GM19328 (cell line): ENCODE data around the gene RGS4.

ENCODE experiments used
- ATAC-seq: cut with Tn5 transposase; IDR thresholded peaks from one replicate; pipeline ENCODE4 v1.9.1; 2021; ENCODE audit warnings: mild to moderate bottlenecking, moderate library complexity; ENCODE audit not compliant: unreplicated experiment

Gene RGS4

GRCh38 chr1:163094589-163094988, 25.4 kb downstream of the RGS4 start:
- no peak for ATAC-seq

DNA sequence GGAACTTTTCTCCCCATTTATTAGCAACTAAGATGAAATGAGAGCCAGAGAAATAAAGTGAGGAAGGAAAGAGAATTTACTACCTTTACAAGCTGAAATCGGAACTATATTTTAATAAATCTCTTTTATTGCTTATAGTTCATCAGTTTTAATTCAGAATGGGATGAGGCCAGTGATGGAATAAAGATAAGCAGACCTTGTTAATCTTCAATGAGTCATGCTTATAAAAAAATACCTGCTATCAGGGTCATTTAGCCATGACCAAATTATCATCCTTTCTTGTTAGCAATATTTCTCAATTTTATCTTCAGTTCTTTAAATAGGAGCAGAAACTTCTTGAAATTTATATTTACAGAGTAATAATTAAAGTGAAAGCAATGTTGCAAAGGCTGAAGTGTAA, 26.1 kb downstream of the RGS4 start:
- ATAC-seq: no peak

GRCh38 chr1:163102590-163102989, 33.4 kb downstream of the RGS4 start:
- no peak for ATAC-seq

DNA sequence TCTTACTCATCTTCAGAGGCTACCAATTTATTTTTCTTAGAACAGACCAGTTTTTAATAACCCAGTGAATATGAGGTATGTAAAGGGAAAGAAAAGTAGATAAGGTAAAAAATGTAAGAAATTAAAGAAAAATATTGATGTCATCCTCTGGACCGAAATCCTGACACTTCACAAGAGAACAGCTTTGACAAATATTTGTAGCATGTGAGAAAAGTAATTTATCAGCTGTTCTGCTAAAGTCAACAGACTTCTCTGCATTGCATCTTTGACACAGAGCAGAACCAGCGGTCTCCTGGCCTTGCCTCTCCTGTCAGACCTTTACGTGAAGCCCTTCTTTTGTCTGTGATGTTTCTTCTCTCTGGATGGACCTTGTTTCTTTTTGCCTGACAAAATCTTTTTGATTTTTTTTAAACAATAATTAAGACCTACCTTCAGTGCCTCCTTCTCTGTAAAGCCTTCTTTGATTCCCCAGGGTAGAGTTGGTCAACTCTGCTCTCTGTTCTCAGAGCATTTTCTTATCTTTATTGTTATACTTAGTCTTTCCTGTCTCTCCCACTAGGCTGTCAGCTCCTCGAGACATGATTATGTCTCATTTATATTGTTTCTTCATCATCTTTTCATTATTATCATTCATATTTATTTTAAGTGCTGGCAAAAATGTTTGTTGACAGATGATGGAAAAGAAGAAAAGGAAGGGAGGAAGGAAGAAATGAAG, 35.4 kb downstream of the RGS4 start:
- no peak for ATAC-seq

- no peak for ATAC-seq
Observed at GRCh38 chr1:163106364-163106987, 37.3 kb downstream of the RGS4 start.

DNA sequence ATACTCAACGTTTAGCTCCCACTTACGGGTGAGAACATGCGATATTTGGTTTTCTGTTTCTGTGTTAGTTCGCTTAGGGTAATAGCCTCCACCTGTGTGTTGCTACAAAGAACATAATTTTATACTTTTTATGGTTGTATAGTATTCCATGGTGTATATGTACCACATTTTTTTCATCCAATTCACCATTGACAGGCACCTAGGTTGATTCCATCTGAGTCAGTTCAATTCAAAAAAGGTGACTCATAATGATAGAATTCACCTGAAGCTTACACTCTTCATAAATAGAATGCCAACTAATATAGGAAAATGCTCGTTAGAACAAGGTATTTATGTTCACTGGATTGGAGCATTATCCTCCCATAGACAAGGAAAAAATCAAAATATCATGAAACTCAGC, 38.5 kb downstream of the RGS4 start:
- no peak for ATAC-seq

GRCh38 chr1:163115887-163116286, 46.7 kb downstream of the RGS4 start:
- no peak for ATAC-seq

DNA sequence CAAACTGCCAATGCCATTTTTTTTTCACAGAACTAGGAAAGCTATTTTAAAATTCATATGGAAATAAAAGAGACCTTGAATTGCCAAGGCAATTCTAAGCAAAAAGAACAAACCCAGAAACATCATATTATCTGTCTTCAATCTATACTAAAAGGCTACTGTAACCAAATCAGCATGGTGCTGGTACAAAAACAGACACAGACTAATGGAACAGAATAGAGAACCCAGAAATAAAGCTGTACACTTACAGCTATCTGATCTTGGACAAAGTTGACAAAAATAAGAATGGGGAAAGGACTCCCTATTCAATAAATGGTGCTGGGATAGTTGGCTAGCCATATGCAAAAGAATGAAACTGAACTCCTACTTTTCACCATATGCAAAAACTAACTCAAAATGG, 50.5 kb downstream of the RGS4 start:
- ATAC-seq: no peak

DNA sequence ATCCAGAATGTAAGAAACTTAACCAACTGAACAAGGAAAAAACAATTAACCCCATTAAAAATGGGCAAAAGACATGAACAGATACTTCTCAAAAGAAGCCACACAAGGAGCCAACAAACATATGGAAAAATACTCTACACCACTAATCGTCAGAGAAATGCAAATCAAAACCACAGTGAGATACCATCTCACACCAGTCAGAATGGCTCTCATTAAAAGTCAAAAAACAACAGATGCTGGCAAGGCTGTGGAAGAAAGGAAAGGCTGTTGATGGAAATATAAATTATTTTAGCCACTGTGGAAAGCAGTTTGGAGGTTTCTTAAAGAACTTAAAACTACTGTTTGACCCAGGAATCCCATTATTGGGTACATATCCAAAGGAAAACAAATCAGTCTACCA, 51.2 kb downstream of the RGS4 start:
- ATAC-seq: no peak

DNA sequence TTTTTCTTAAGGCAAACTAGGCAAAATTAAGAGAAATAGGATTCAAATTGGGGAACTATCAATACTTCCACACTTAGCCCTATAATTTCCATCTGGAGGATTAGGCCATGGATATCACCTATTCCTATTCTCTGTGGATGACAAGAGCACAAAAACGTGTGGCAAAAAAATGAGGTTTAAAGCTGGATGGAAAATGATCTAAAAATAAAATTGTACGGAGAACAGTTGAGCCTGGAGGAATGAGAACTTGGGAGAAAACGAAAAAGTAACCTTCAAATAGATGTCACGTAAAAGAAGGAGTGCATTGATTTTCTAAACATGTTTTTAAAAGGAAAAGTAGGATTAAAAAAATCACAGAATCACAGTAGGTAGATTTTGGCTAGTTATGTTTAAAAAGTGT, 55.7 kb downstream of the RGS4 start:
- no peak for ATAC-seq
